Measurements from ENCODE around the gene SARM1. TPM values are rescaled to one million over a fixed set of nuclear protein-coding genes. Genes with fewer than 3 reads are reported as not detected.

The SARM1 gene
- total and polyA plus RNA-seq, 9 of the 15 experiments (the other 6 are each of a cell fraction or from before 2014, with no cell fraction given) = 0.04 to 0.55 (median 0.11) TPM; not detected in 2

DNA sequence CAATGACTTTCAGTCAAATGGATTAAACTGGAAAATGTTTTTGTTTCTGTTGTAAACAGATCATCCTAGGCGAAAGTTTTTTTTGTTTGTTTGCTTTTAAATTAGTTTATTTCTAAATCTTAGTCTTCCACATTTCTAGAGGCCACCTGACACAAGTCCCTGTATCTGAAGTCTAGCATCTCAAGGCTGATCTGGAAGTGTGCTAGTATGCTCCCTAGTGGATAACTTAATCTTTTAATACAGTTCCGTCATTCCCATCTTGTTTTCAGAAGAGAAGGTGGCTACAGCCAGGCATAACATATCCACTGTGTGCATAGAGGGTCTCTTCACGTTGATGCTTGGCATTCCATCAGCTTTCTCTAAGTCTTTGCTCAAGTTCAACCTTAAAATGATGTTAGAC, 43.8 kb upstream of the SARM1 start:
- Histone ChIP-seq H3K4me2 (ENCODE audit: insufficient read depth, low read length) (no peak overlapping the region), H3K9ac (ENCODE audit: insufficient read depth in 1 of 2, low read depth in 2 of 2, low read length in 2 of 2) (no peak overlapping the region), H3K27ac (ENCODE audit: extremely low read depth, low read depth, low read length) (no peak overlapping the region), H3K27me3 (ENCODE audit: control insufficient read depth in 2 of 2, insufficient read depth in 2 of 2, low read length in 2 of 2) (no peaks in the 10 kb centered on the region), H4K20me1 (replicated peaks; ENCODE audit: control insufficient read depth, insufficient read depth, low read length) (0 out of 2 replicates have a peak, but pooled peaks cover 6% of the 10 kb centered on the region), H3K9me1 (ENCODE audit: control insufficient read depth, insufficient read depth, low read length) (no peaks in the 10 kb centered on the region), H2AFZ (ENCODE audit: low read depth, low read length) (no peak overlapping the region), H3K79me2 (ENCODE audit: control insufficient read depth, insufficient read depth, low read length) (peaks cover 31% of the 10 kb centered on the region), H3K4me3 (no peak overlapping the region), H3K4me1 (replicated peaks in 1 of 2; ENCODE audit: control insufficient read depth in 2 of 2, insufficient read depth in 2 of 2, low read length in 2 of 2) (peaks cover 3 to 4% of the 10 kb centered on the region in 2 experiments; a peak in 3 of 5 replicates), H3K9me3 (replicated peaks; ENCODE audit: control insufficient read depth, insufficient read depth, low read depth, low read length) (no peaks in the 10 kb centered on the region; the same call in 1 of the 2 replicates), H3K36me3 (ENCODE audit: control insufficient read depth, insufficient read depth, low read length) (peaks cover 74% of the 10 kb centered on the region)
- DNase-seq (ENCODE audit: extremely low read depth in 1 of 4, low spot score in 3 of 4) (no peak), ATAC-seq (peak; percentile 42; the same call in 1 of the 3 replicates), FAIRE-seq (no peak)
- in situ Hi-C loops (cut with MboI) = no loop called here
- TF ChIP-seq, protein P1, sequence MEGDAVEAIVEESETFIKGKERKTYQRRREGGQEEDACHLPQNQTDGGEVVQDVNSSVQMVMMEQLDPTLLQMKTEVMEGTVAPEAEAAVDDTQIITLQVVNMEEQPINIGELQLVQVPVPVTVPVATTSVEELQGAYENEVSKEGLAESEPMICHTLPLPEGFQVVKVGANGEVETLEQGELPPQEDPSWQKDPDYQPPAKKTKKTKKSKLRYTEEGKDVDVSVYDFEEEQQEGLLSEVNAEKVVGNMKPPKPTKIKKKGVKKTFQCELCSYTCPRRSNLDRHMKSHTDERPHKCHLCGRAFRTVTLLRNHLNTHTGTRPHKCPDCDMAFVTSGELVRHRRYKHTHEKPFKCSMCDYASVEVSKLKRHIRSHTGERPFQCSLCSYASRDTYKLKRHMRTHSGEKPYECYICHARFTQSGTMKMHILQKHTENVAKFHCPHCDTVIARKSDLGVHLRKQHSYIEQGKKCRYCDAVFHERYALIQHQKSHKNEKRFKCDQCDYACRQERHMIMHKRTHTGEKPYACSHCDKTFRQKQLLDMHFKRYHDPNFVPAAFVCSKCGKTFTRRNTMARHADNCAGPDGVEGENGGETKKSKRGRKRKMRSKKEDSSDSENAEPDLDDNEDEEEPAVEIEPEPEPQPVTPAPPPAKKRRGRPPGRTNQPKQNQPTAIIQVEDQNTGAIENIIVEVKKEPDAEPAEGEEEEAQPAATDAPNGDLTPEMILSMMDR (IDR thresholded peaks at IDR 0.05 in 2 of 3, conservative IDR thresholded peaks at IDR 0.05 in 1 of 3; ENCODE audit: insufficient read depth in 2 of 3, low read depth in 1 of 3, low read length in 3 of 3) = peak in 1 of 3 experiments; percentile 19; a peak in 2 of 6 replicates
- TF ChIP-seq ZNF699 (CRISPR knock-in tag; IDR thresholded peaks at IDR 0.05; ENCODE audit: insufficient replicate concordance) = no peak
- ChIA-PET CTCF (ENCODE audit: low intra/inter-chr PET ratio) (no interaction called here), POLR2A (interaction anchor here (0.6 to 2.4 kb wide), 3 partner anchors 9 to 450 kb away, joined by 3 to 19 read pairs (median 3); partner anchors contain the start of gene TMEM97)
- intact Hi-C loops (cut with micrococcal nuclease) = no loop called here
- no TSS peak for BruUV-seq (replicated peaks)
- WGBS (ENCODE audit: insufficient coverage, low coverage, missing lambda C conversion rate) = 64% methylated on average over 3 of the region's 3 CpGs

Data from K562 (cell line).